IMR-90 (cell line): ENCODE measurements around the gene ZNF23. TPM values are rescaled to one million over a fixed set of nuclear protein-coding genes. Genes with fewer than 3 reads are reported as not detected.

Source experiments
- ATAC-seq: fragments of 200-7000 bp; cut with Tn5 transposase; 2 replicates; pipeline ENCODE4 v1.9.1; 2020; ENCODE audit warnings: low read depth, mild to moderate bottlenecking, moderate library complexity
- BruUV-seq: library from RNA; stranded (reverse); fragments of 400-500 nt; replicated peaks from 2 replicates; lab custom pipeline; 2021; lab: Mats Ljungman, UMichigan
- CTCF ChIA-PET: fragments of 300-600 bp; formaldehyde crosslinking; extraction: SDS; loops from one replicate; lab custom pipeline; 2021; ENCODE audit warnings: antibody characterized with exemption; lab: Yijun Ruan, JAX
- POLR2A ChIA-PET: fragments of 300-600 bp; sonication (Branson Sonifier 250); formaldehyde crosslinking; loops from one replicate; lab custom pipeline; 2022; ENCODE audit warnings: antibody characterized with exemption; ENCODE audit not compliant: unreplicated experiment; lab: Charles Lee
- DNase-seq: peaks from one replicate; pipeline ENCODE4 v3.0.0; 2013
- H2AFZ ChIP-seq: replicated peaks from 2 replicates; pipeline ENCODE3; 2013; ENCODE audit warnings: low read length, mild to moderate bottlenecking; ENCODE audit not compliant: poor library complexity
- H2AK5ac ChIP-seq: 2 replicates; pipeline ENCODE4 v1.6.1; 2013; ENCODE audit warnings: low read depth, low read length, inconsistent platforms
- H2AK9ac ChIP-seq: replicated peaks from 2 replicates; pipeline ENCODE3; 2013; ENCODE audit warnings: mild to moderate bottlenecking, low read depth, low read length, moderate library complexity; ENCODE audit not compliant: poor library complexity
- H2BK120ac ChIP-seq: 2 replicates; pipeline ENCODE4 v1.6.1; 2013; ENCODE audit warnings: low read depth, low read length, inconsistent platforms
- H2BK15ac ChIP-seq: 3 replicates; pipeline ENCODE4 v1.6.1; 2013; ENCODE audit warnings: low read depth, low read length, inconsistent platforms
- H2BK20ac ChIP-seq: 2 replicates; pipeline ENCODE4 v1.6.1; 2013; ENCODE audit warnings: low read depth, mild to moderate bottlenecking, inconsistent platforms, low read length, moderate library complexity
- H2BK5ac ChIP-seq: 2 replicates; pipeline ENCODE4 v1.6.1; 2013; ENCODE audit warnings: mild to moderate bottlenecking, low read depth, low read length, inconsistent platforms; ENCODE audit not compliant: poor library complexity, severe bottlenecking
- H3K14ac ChIP-seq: replicated peaks from 2 replicates; pipeline ENCODE4 v1.6.1; 2013; ENCODE audit warnings: low read depth, low read length, inconsistent platforms
- H3K18ac ChIP-seq: 2 replicates; pipeline ENCODE4 v1.6.1; 2013; ENCODE audit warnings: low read depth, low read length, control low read depth
- H3K23ac ChIP-seq: 2 replicates; pipeline ENCODE4 v1.6.1; 2013; ENCODE audit warnings: low read depth, low read length, inconsistent platforms
- H3K27ac ChIP-seq: 2 replicates; pipeline ENCODE4 v1.5.1; 2013; ENCODE audit warnings: mild to moderate bottlenecking, control low read depth, low read length; ENCODE audit not compliant: insufficient read depth
- H3K27me3 ChIP-seq: 2 replicates; pipeline ENCODE4 v1.6.1; 2013; ENCODE audit warnings: low read length; ENCODE audit not compliant: control insufficient read depth, insufficient read depth
- H3K36me3 ChIP-seq: 2 replicates; pipeline ENCODE4 v1.6.1; 2013; ENCODE audit warnings: low read length, mixed read lengths; ENCODE audit not compliant: control insufficient read depth, insufficient read depth
- H3K4ac ChIP-seq: 2 replicates; pipeline ENCODE4 v1.6.1; 2013; ENCODE audit warnings: low read depth, low read length, inconsistent platforms
- H3K4me1 ChIP-seq: 2 replicates; pipeline ENCODE4 v1.6.1; 2013; ENCODE audit warnings: low read length, mixed read lengths; ENCODE audit not compliant: control insufficient read depth, insufficient read depth
- H3K4me2 ChIP-seq: 2 replicates; pipeline ENCODE4 v1.6.1; 2013; ENCODE audit warnings: low read depth, mild to moderate bottlenecking, control low read depth, low read length, moderate library complexity
- H3K4me3 ChIP-seq: 2 replicates; pipeline ENCODE4 v1.5.1; 2013; ENCODE audit warnings: low read depth, mild to moderate bottlenecking, control low read depth, low read length, moderate library complexity; ENCODE audit not compliant: insufficient read depth
- H3K56ac ChIP-seq: 2 replicates; pipeline ENCODE4 v1.6.1; 2013; ENCODE audit warnings: low read length, inconsistent platforms; ENCODE audit not compliant: insufficient read depth; ENCODE audit errors: extremely low read depth
- H3K79me1 ChIP-seq, 2 experiments: 2 replicates each; pipeline ENCODE4 v1.6.1; 2013; ENCODE audit warnings: low read length in 2 of 2, inconsistent platforms in 1 of 2, low read depth in 1 of 2
- H3K9ac ChIP-seq: 2 replicates; pipeline ENCODE4 v1.6.1; 2013; ENCODE audit warnings: low read depth, low read length, control low read depth
- H3K9me1 ChIP-seq: 2 replicates; pipeline ENCODE4 v1.6.1; 2013; ENCODE audit warnings: low read length, inconsistent platforms; ENCODE audit not compliant: insufficient read depth
- H3K9me3 ChIP-seq: 2 replicates; pipeline ENCODE4 v1.6.1; 2013; ENCODE audit warnings: low read length; ENCODE audit not compliant: control insufficient read depth, insufficient read depth
- H4K20me1 ChIP-seq: 2 replicates; pipeline ENCODE4 v1.6.1; 2013; ENCODE audit warnings: low read length, inconsistent platforms; ENCODE audit not compliant: insufficient read depth
- H4K5ac ChIP-seq: 2 replicates; pipeline ENCODE4 v1.6.1; 2013; ENCODE audit warnings: mild to moderate bottlenecking, low read depth, low read length, control low read depth
- H4K8ac ChIP-seq, 2 experiments: 2 replicates each; pipeline ENCODE4 v1.6.1; 2013; ENCODE audit warnings: low read depth in 2 of 2, low read length in 2 of 2, control low read depth in 1 of 2, inconsistent platforms in 1 of 2
- H4K91ac ChIP-seq: 2 replicates; pipeline ENCODE4 v1.6.1; 2013; ENCODE audit warnings: low read depth, low read length, inconsistent platforms; ENCODE audit not compliant: insufficient read depth
- BHLHE40 ChIP-seq: fragments of 150-350 bp; IDR thresholded peaks from 2 replicates; pipeline ENCODE4 v1.6.1; 2016; ENCODE audit warnings: mild to moderate bottlenecking, low read depth, low read length
- CHD1 ChIP-seq: IDR thresholded peaks from 2 replicates; pipeline ENCODE4 v1.6.1; 2012; ENCODE audit warnings: low read depth, low read length, improper control_type of control experiment
- MAZ ChIP-seq: IDR thresholded peaks from 2 replicates; pipeline ENCODE4 v1.6.1; 2012; ENCODE audit warnings: low read depth, mild to moderate bottlenecking, low read length, improper control_type of control experiment, moderate library complexity, borderline replicate concordance
- MXI1 ChIP-seq: IDR thresholded peaks from 2 replicates; pipeline ENCODE4 v1.6.1; 2012; ENCODE audit warnings: low read depth, mild to moderate bottlenecking, low read length, moderate library complexity, borderline replicate concordance
- POLR2A ChIP-seq: IDR thresholded peaks from 2 replicates; pipeline ENCODE4 v1.6.1; 2012; ENCODE audit warnings: mild to moderate bottlenecking, low read depth, low read length
- RCOR1 ChIP-seq: IDR thresholded peaks from 2 replicates; pipeline ENCODE4 v1.6.1; 2012; ENCODE audit warnings: mild to moderate bottlenecking, low read length, improper control_type of control experiment; ENCODE audit not compliant: insufficient replicate concordance
- RFX5 ChIP-seq: IDR thresholded peaks from 2 replicates; pipeline ENCODE4 v1.8.0; 2012; ENCODE audit warnings: low read depth, mild to moderate bottlenecking, low read length, moderate library complexity
- SMC3 ChIP-seq: fragments of 150-350 bp; IDR thresholded peaks from 2 replicates; pipeline ENCODE4 v1.6.1; 2016; ENCODE audit warnings: low read depth, mild to moderate bottlenecking, antibody characterized with exemption, low read length, moderate library complexity
- WGBS, 2 experiments: methylation state at CpG; one replicate each; pipeline versions ENCODE4 v1.1.5 to v1.1.7; 2013; ENCODE audit warnings: missing lambda C conversion rate in 2 of 2; ENCODE audit not compliant: insufficient read length in 1 of 2; ENCODE audit errors: extremely low coverage in 2 of 2; 5-methylcytosine and 5-hydroxymethylcytosine counted together
- dilution Hi-C: fragments of 300-500 bp; cut with HindIII; formaldehyde crosslinking; loops from one replicate; pipeline ENCODE4 v1.14.3; 2018; ENCODE audit warnings: low sequenced_read_pairs; ENCODE audit not compliant: unreplicated experiment
- in situ Hi-C: fragments of 300-500 bp; cut with MboI; formaldehyde crosslinking; loops from 3 replicates; pipeline ENCODE4 v1.14.3; 2019; ENCODE audit warnings: low sequenced_read_pairs, inconsistent platforms, mixed read lengths
- intact Hi-C: fragments of 100-400 bp; cut with micrococcal nuclease; formaldehyde crosslinking; loops from 2 replicates; pipeline ENCODE4 v1.10.0; 2022
- polyA plus RNA-seq, 3 experiments: library from polyadenylated mRNA; depleted of rRNA; stranded (reverse); fragments of >200 nt; gene quantifications; 2 replicates each; pipeline ENCODE4 v1.2.3, GENCODE V29; 2012; ENCODE audit warnings: low replicate concordance in 1 of 3
- total RNA-seq: library from RNA; depleted of rRNA; stranded (reverse); fragments of >200 nt; gene quantifications from 2 replicates; pipeline ENCODE4 v1.2.3, GENCODE V29; 2012
- TF ChIP-seq, protein P1 (sequence below): fragments of 150-350 bp; IDR thresholded peaks from 2 replicates; pipeline ENCODE4 v1.6.1; 2016; ENCODE audit warnings: low read depth, mild to moderate bottlenecking, low read length, moderate library complexity, borderline replicate concordance

Gene ZNF23
- total and polyA plus RNA-seq, 2 of the 4 experiments (the other 2 are of a cell fraction): 7.5 to 8.8 TPM

DNA sequence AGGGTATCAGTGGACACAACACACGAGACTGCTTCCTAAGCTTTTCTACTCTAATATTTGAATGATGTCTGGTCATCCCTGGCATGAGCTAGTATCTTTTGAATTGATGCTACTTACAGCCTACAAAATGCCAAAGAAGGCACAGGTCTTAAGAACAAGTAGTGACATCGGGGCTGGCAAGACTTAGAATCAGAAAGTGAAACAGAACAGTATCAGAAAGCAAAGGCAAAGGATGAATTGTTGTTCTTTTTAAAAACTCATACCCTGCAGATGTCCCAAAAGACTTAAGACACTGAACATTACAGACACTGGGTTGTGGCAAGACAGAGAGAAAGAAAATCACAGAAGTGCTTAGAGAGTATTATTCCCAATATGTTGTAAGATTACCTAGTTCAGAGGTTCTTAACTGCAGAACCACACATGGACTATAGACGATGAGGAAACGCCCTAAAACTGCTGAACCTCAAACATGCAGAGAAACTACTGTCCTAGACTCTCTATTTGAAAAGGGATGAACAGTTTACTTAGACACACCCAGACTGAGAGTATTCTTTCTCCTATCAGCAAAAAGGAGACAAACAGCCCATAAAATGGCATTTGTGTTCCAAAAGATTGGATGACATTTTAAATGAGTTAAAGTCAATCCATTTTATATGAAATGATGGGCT is 14.5 kb upstream of the ZNF23 start:
- no CpG with 5 or more reads among the region's 4 CpGs for WGBS, 2 experiments
- POLR2A ChIA-PET: no interaction called here
- no peak overlapping the region for H3K9ac ChIP-seq
- H4K5ac ChIP-seq: no peak overlapping the region
- peak overlapping the region; percentile 27; the same call in 1 of the 2 replicates for H2AK5ac ChIP-seq
- H2BK5ac ChIP-seq: peak overlapping the region; percentile 31
- ATAC-seq (no peak), DNase-seq (no peak)
- H4K20me1 ChIP-seq: no peaks in the 10 kb centered on the region
- no peak overlapping the region for H3K18ac ChIP-seq
- no peak overlapping the region for H4K8ac ChIP-seq
- intact Hi-C loops (no loop called here), in situ Hi-C loops (loop anchor here (25.0 kb wide), 1 partner anchor 689 kb away; no protein-coding TSS in a partner anchor), dilution Hi-C loops (no loop called here)
- TF ChIP-seq, protein P1, sequence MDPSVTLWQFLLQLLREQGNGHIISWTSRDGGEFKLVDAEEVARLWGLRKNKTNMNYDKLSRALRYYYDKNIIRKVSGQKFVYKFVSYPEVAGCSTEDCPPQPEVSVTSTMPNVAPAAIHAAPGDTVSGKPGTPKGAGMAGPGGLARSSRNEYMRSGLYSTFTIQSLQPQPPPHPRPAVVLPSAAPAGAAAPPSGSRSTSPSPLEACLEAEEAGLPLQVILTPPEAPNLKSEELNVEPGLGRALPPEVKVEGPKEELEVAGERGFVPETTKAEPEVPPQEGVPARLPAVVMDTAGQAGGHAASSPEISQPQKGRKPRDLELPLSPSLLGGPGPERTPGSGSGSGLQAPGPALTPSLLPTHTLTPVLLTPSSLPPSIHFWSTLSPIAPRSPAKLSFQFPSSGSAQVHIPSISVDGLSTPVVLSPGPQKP: no peak
- TF ChIP-seq MXI1 (no peak), CHD1 (no peak), SMC3 (no peak), MAZ (no peak), BHLHE40 (no peak), POLR2A (no peak), RCOR1 (no peak), RFX5 (no peak)
- H3K4me2 ChIP-seq: no peak overlapping the region
- H3K4me3 ChIP-seq: no peak overlapping the region
- BruUV-seq: no TSS peak
- no peak overlapping the region for H2AK9ac ChIP-seq
- no peak overlapping the region for H4K91ac ChIP-seq
- H2BK15ac ChIP-seq: 0 out of 3 replicates have a peak overlapping the region, but pooled peaks have one; percentile 88
- H3K14ac ChIP-seq: no peak overlapping the region
- peaks cover 5% of the 10 kb centered on the region for H3K9me3 ChIP-seq
- no peak overlapping the region for H3K27ac ChIP-seq
- H2BK20ac ChIP-seq: peak overlapping the region; percentile 68; the same call in 1 of the 2 replicates
- CTCF ChIA-PET: no interaction called here
- H3K56ac ChIP-seq: no peak overlapping the region
- no peaks in the 10 kb centered on the region for H3K9me1 ChIP-seq
- no peak overlapping the region; the same call in 1 of the 2 replicates for H2BK120ac ChIP-seq
- no peaks in the 10 kb centered on the region for H3K27me3 ChIP-seq
- no peak overlapping the region for H3K4ac ChIP-seq
- no peak overlapping the region for H3K23ac ChIP-seq
- peaks cover 18% of the 10 kb centered on the region for H3K36me3 ChIP-seq
- no peaks in the 10 kb centered on the region; a peak in 1 of 4 replicates for H3K79me1 ChIP-seq
- H3K4me1 ChIP-seq: peaks cover 3% of the 10 kb centered on the region; the same call in 1 of the 2 replicates
- no peak overlapping the region for H2AFZ ChIP-seq
